Amygdala (tissue), 56 donors: ENCODE data around the gene URGCP.

ENCODE experiments used
- DNase-seq, 56 donors: peaks; one replicate each; lab custom pipeline; 2025; lab: John Stamatoyannopoulos, UW

Gene URGCP

GRCh38 chr7:43876976-43877745, 29.2 kb downstream of the URGCP start:
- DNase-seq: no peak

- DNase-seq: no peak
Measured at GRCh38 chr7:43876241-43876640, 30.2 kb downstream of the URGCP start.

- DNase-seq: no peak
Measured at GRCh38 chr7:43873300-43873699, 33.1 kb downstream of the URGCP start.

- peak in 10 of 56 donors; percentile 8 to 54 (median 24) for DNase-seq
Measured at GRCh38 chr7:43872406-43873110, 33.8 kb downstream of the URGCP start.

- DNase-seq: no peak
Measured at GRCh38 chr7:43871064-43871463, 35.3 kb downstream of the URGCP start.

- no peak for DNase-seq
Measured at GRCh38 chr7:43870316-43870715, 36.1 kb downstream of the URGCP start.

GRCh38 chr7:43869867-43870240, 36.5 kb downstream of the URGCP start:
- DNase-seq: no peak

- DNase-seq: peak; percentile 33 to 97 (median 90)
Measured at GRCh38 chr7:43869006-43869866, 37.2 kb downstream of the URGCP start, which contains the start of gene MRPS24. TSS of gene MRPS24 (minus strand) at chr7:43869517. CDS start at chr7:43869495, 22 bp downstream.

GRCh38 chr7:43868681-43869005, 37.8 kb downstream of the URGCP start:
- DNase-seq: no peak

- DNase-seq: no peak
Measured at GRCh38 chr7:43868181-43868580, 38.2 kb downstream of the URGCP start.

- DNase-seq: no peak
Measured at GRCh38 chr7:43865277-43865676, 41.1 kb downstream of the URGCP start.

- no peak for DNase-seq
Measured at GRCh38 chr7:43864126-43864525, 42.3 kb downstream of the URGCP start.

GRCh38 chr7:43856996-43857395, 49.4 kb downstream of the URGCP start:
- no peak for DNase-seq

GRCh38 chr7:43856316-43856715, 50.1 kb downstream of the URGCP start:
- no peak for DNase-seq

- DNase-seq: no peak
Measured at GRCh38 chr7:43855176-43855575, 51.2 kb downstream of the URGCP start.

GRCh38 chr7:43851805-43852204, 54.6 kb downstream of the URGCP start:
- DNase-seq: no peak

GRCh38 chr7:43850348-43851116, 55.9 kb downstream of the URGCP start:
- DNase-seq: no peak

GRCh38 chr7:43849047-43849446, 57.3 kb downstream of the URGCP start:
- DNase-seq: no peak

- DNase-seq: no peak
Measured at GRCh38 chr7:43847496-43847895, 58.9 kb downstream of the URGCP start.

- no peak for DNase-seq
Measured at GRCh38 chr7:43844662-43845061, 61.7 kb downstream of the URGCP start.
